GM13977 (cell line): ENCODE results near the gene REPIN1.

ENCODE experiments used
- DNase-seq: peaks from one replicate; pipeline ENCODE4 v3.0.0; 2012; ENCODE audit warnings: low spot score
- CTCF ChIP-seq: IDR thresholded peaks from 2 replicates; pipeline ENCODE4 v1.5.1; 2012; ENCODE audit warnings: mild to moderate bottlenecking, control low read depth; ENCODE audit not compliant: insufficient read depth; ENCODE audit errors: extremely low read depth, missing control alignments
- in situ Hi-C: fragments of 300-500 bp; cut with MboI; formaldehyde crosslinking; loops from one replicate; pipeline ENCODE4 v1.12.0; 2022; ENCODE audit warnings: low sequenced_read_pairs, low pct_unique_long_range_greater_than_20kb, mixed read lengths, inconsistent platforms; ENCODE audit not compliant: unreplicated experiment

The REPIN1 gene

GRCh38 chr7:150330211-150330885 is 38.3 kb upstream of the REPIN1 start:
- in situ Hi-C loops, result no loop called here
- DNase-seq, result no peak
- no peak for TF ChIP-seq CTCF

GRCh38 chr7:150332852-150333635 is 35.6 kb upstream of the REPIN1 start:
- in situ Hi-C loops, result no loop called here

DNA sequence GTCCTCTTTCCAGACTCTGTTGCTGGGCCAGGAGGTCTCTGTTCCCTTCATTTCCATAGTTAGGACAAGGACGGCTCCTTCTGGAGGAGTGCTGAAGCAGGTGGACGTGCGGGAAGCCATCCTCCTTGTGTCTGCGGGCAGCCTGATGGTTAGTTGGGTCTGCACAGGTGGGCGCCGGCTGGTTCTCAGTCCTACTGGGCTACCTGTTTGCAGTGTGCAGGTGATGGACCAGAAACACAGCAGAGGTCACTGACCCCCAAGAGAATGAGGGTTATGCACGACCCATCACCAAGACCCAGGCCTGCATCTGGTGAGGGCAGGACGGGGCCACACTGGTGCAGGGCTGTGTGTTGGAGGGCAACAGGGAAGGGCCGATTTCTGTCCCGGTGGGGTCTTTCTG is 35.0 kb upstream of the REPIN1 start:
- no peak for DNase-seq
- TF ChIP-seq CTCF, result no peak

More at GRCh38 chr7:150332852-150333635, 35.6 kb upstream of the REPIN1 start:
- DNase-seq, result no peak
- TF ChIP-seq CTCF, result no peak

GRCh38 chr7:150334108-150334507 is 34.5 kb upstream of the REPIN1 start:
- in situ Hi-C loops, result no loop called here
- DNase-seq, result no peak
- TF ChIP-seq CTCF, result no peak

More for the DNA sequence above, 35.0 kb upstream of the REPIN1 start:
- in situ Hi-C loops, result no loop called here

GRCh38 chr7:150335108-150335773 is 33.4 kb upstream of the REPIN1 start:
- in situ Hi-C loops, result no loop called here
- no peak for DNase-seq

GRCh38 chr7:150335774-150336112 is 32.9 kb upstream of the REPIN1 start:
- in situ Hi-C loops, result no loop called here
- DNase-seq, result no peak
- no peak for TF ChIP-seq CTCF

More at GRCh38 chr7:150335108-150335773, 33.4 kb upstream of the REPIN1 start:
- TF ChIP-seq CTCF, result no peak
